HCT116 (cell line): Measurements from ENCODE around the gene ADPRHL1. TPM values are rescaled to one million over a fixed set of nuclear protein-coding genes. Genes with fewer than 3 reads are reported as not detected.

ENCODE experiments used
- ATAC-seq: fragments of 200-7000 bp; cut with Tn5 transposase; 2 replicates; pipeline ENCODE4 v1.9.1; 2020; ENCODE audit warnings: mild to moderate bottlenecking, moderate library complexity
- BruUV-seq: library from RNA; stranded (reverse); fragments of 400-500 nt; replicated peaks from 2 replicates; lab custom pipeline; 2021; lab: Mats Ljungman, UMichigan
- CTCF ChIA-PET: fragments of 300-600 bp; sonication (Branson Sonifier 250); formaldehyde crosslinking; loops from one replicate; lab custom pipeline; 2021; ENCODE audit warnings: antibody characterized with exemption; lab: Charles Lee
- POLR2A ChIA-PET: fragments of 300-600, 350-600 bp; sonication (Branson Sonifier 250); formaldehyde crosslinking; loops from one replicate; lab custom pipeline; 2021; ENCODE audit warnings: antibody characterized with exemption; lab: Charles Lee
- RAD21 ChIA-PET, 2 experiments: fragments of 300-600 bp; sonication (Branson Sonifier 250); formaldehyde crosslinking; loops; one replicate each; lab custom pipeline; 2023; ENCODE audit warnings: low total read pairs in 2 of 2; ENCODE audit not compliant: uncharacterized antibody in 2 of 2, unreplicated experiment in 2 of 2, low non-redundant PET in 1 of 2; lab: Charles Lee
- DNase-seq: peaks from one replicate; pipeline ENCODE4 v3.0.0-alpha.2; 2010; ENCODE audit warnings: low read depth, low spot score
- H2AFZ ChIP-seq: fragments of 200-600 bp; shearing (Covaris generic), sonication (generic); 2 replicates; pipeline ENCODE4 v1.6.1; 2017; ENCODE audit warnings: low read depth, mixed run types, mixed read lengths, antibody characterized with exemption, low read length; ENCODE audit not compliant: poor library complexity, severe bottlenecking
- H3K27ac ChIP-seq: 2 replicates; pipeline ENCODE4 v1.5.1; 2012; ENCODE audit warnings: low read depth, low read length
- H3K27me3 ChIP-seq: fragments of 200-600 bp; sonication (generic); 2 replicates; pipeline ENCODE4 v1.6.1; 2016; ENCODE audit warnings: mixed run types, low read length, mixed read lengths; ENCODE audit not compliant: insufficient read depth
- H3K36me3 ChIP-seq, 2 experiments: fragments of 200-500 bp in 1 of 2; fragments of 200-600 bp in 1 of 2; sonication (Bioruptor generic) in 1 of 2; sonication (generic) in 1 of 2; 2 replicates each; pipeline versions ENCODE4 v1.5.1 to v1.6.1; 2014 to 2016; ENCODE audit warnings: low read length in 2 of 2, inconsistent platforms in 1 of 2, mixed read lengths in 1 of 2, mixed run types in 1 of 2; ENCODE audit not compliant: insufficient read depth in 2 of 2, control insufficient read depth in 1 of 2
- H3K4me1 ChIP-seq, 2 experiments: fragments of 200-600 bp in 1 of 2; sonication (generic) in 1 of 2; 2 replicates each; pipeline versions ENCODE4 v1.5.1 to v1.6.1; 2012 to 2017; ENCODE audit warnings: low read length in 2 of 2, inconsistent platforms in 1 of 2, mild to moderate bottlenecking in 1 of 2, mixed read lengths in 1 of 2, mixed run types in 1 of 2, moderate library complexity in 1 of 2; ENCODE audit not compliant: insufficient read depth in 2 of 2, control insufficient read depth in 1 of 2
- H3K4me2 ChIP-seq: fragments of 200-600 bp; sonication (generic); 2 replicates; pipeline ENCODE4 v1.6.1; 2017; ENCODE audit warnings: mixed run types, low read length, mixed read lengths
- H3K4me3 ChIP-seq, 2 experiments: fragments of 200-600 bp in 1 of 2; sonication (generic) in 1 of 2; replicated peaks in 1 of 2; 2 replicates each; pipeline ENCODE4 v1.5.1; 2011 to 2016; ENCODE audit warnings: low read length in 2 of 2, control low read depth in 1 of 2, low read depth in 1 of 2, mild to moderate bottlenecking in 1 of 2, mixed read lengths in 1 of 2, mixed run types in 1 of 2
- H3K79me2 ChIP-seq: fragments of 200-600 bp; sonication (generic); 2 replicates; pipeline ENCODE4 v1.6.1; 2017; ENCODE audit warnings: mild to moderate bottlenecking, mixed run types, low read length, moderate library complexity, mixed read lengths; ENCODE audit not compliant: insufficient read depth
- H3K9ac ChIP-seq: fragments of 200-600 bp; sonication (generic); 2 replicates; pipeline ENCODE4 v1.6.1; 2016; ENCODE audit warnings: low read length, mixed read lengths
- H3K9me2 ChIP-seq: fragments of 200-600 bp; sonication (generic), shearing (Covaris generic); 2 replicates; pipeline ENCODE4 v1.6.1; 2017; ENCODE audit warnings: mixed run types, mild to moderate bottlenecking, moderate library complexity; ENCODE audit not compliant: insufficient read depth
- H3K9me3 ChIP-seq, 2 experiments: fragments of 200-500 bp in 1 of 2; fragments of 200-600 bp in 1 of 2; sonication (Bioruptor generic) in 1 of 2; sonication (generic) in 1 of 2; 2 replicates each; pipeline ENCODE4 v1.6.1; 2014 to 2017; ENCODE audit warnings: low read length in 2 of 2, mixed read lengths in 2 of 2, inconsistent platforms in 1 of 2, low read depth in 1 of 2, mild to moderate bottlenecking in 1 of 2, mixed run types in 1 of 2, moderate library complexity in 1 of 2; ENCODE audit not compliant: control insufficient read depth in 1 of 2, insufficient read depth in 1 of 2
- H4K20me1 ChIP-seq: fragments of 200-600 bp; sonication (generic), shearing (Covaris generic); 2 replicates; pipeline ENCODE4 v1.6.1; 2017; ENCODE audit warnings: mixed run types, mild to moderate bottlenecking, moderate library complexity; ENCODE audit not compliant: insufficient read depth
- EZH2phosphoT487 ChIP-seq: fragments of 200-600 bp; IDR thresholded peaks from 2 replicates; pipeline ENCODE4 v1.6.1; 2018; ENCODE audit warnings: antibody characterized with exemption, borderline replicate concordance
- JUND ChIP-seq: IDR thresholded peaks from 2 replicates; pipeline ENCODE4 v1.6.1; 2012
- RAD21 ChIP-seq: IDR thresholded peaks from 2 replicates; pipeline ENCODE4 v1.6.1; 2012; ENCODE audit warnings: low read depth, mild to moderate bottlenecking
- SIN3A ChIP-seq: IDR thresholded peaks from 2 replicates; pipeline ENCODE4 v1.6.1; 2012; ENCODE audit warnings: low read depth
- SRF ChIP-seq: IDR thresholded peaks from 2 replicates; pipeline ENCODE4 v1.6.1; 2012; ENCODE audit warnings: low read depth
- YY1 ChIP-seq: IDR thresholded peaks from 2 replicates; pipeline ENCODE4 v1.6.1; 2011; ENCODE audit warnings: low read length, low read depth, moderate library complexity, mild to moderate bottlenecking; ENCODE audit not compliant: insufficient replicate concordance; ENCODE audit errors: extremely low read depth
- intact Hi-C: fragments of 100-400 bp; cut with micrococcal nuclease; formaldehyde crosslinking; loops from 2 replicates; pipeline ENCODE4 v1.10.0; 2022
- total RNA-seq: library from RNA; stranded (reverse); gene quantifications from one replicate; pipeline ENCODE4 v1.2.1, GENCODE V29; 2021; ENCODE audit not compliant: unreplicated experiment
- TF ChIP-seq, protein P1 (sequence below): IDR thresholded peaks from 2 replicates; pipeline ENCODE4 v1.6.1; 2012
- TF ChIP-seq, protein P2 (sequence below): IDR thresholded peaks from 2 replicates; pipeline ENCODE4 v1.6.1; 2012
- TF ChIP-seq, protein P3 (sequence below): IDR thresholded peaks from 2 replicates; pipeline ENCODE4 v1.6.1; 2012; ENCODE audit warnings: low read depth

The ADPRHL1 gene
- total RNA-seq, 1 experiment from 2014 or later: 12.6 TPM

DNA sequence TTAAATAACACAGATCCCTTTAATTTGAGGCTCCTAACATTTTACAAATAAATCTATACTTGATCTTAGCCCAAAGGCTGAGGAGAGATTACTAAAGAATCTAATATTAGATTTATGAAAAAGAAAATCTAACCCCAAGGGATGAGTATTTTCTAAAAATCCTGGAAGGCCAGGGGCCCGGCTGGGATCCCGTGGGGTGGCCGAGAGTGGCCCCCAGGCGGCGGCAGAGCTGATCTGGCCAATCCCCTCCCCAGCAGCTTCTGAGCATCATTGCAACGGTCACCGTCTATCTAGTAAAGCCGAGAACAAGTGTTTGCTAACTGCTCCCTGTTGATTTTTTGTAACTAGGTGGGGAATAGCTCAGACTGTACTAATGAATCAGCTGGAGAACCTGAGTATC is 37.5 kb downstream of the ADPRHL1 start:
- intact Hi-C loops: no loop called here
- RAD21 ChIA-PET: no interaction called here
- Histone ChIP-seq H2AFZ (no peak overlapping the region), H3K27ac (no peak overlapping the region), H3K4me2 (no peak overlapping the region), H3K9me3 (no peaks in the 10 kb centered on the region), H3K79me2 (no peaks in the 10 kb centered on the region), H3K4me3 (no peak overlapping the region), H3K9me2 (no peaks in the 10 kb centered on the region), H3K36me3 (no peaks in the 10 kb centered on the region), H4K20me1 (no peaks in the 10 kb centered on the region), H3K9ac (no peak overlapping the region), H3K27me3 (no peaks in the 10 kb centered on the region; the same call in 1 of the 2 replicates), H3K4me1 (peaks cover 11 to 12% of the 10 kb centered on the region in 2 experiments)
- CTCF ChIA-PET: no interaction called here
- no peak for ATAC-seq
- no TSS peak for BruUV-seq
- POLR2A ChIA-PET: no interaction called here
- no peak for TF ChIP-seq RAD21
- TF ChIP-seq, protein P1, sequence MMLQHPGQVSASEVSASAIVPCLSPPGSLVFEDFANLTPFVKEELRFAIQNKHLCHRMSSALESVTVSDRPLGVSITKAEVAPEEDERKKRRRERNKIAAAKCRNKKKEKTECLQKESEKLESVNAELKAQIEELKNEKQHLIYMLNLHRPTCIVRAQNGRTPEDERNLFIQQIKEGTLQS: no peak
- TF ChIP-seq, protein P2, sequence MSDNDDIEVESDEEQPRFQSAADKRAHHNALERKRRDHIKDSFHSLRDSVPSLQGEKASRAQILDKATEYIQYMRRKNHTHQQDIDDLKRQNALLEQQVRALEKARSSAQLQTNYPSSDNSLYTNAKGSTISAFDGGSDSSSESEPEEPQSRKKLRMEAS: no peak
- no peak for TF ChIP-seq SIN3A
- no peak for TF ChIP-seq JUND
- no peak for TF ChIP-seq YY1
- no peak for TF ChIP-seq SRF
- no peak for TF ChIP-seq EZH2phosphoT487
- TF ChIP-seq, protein P3, sequence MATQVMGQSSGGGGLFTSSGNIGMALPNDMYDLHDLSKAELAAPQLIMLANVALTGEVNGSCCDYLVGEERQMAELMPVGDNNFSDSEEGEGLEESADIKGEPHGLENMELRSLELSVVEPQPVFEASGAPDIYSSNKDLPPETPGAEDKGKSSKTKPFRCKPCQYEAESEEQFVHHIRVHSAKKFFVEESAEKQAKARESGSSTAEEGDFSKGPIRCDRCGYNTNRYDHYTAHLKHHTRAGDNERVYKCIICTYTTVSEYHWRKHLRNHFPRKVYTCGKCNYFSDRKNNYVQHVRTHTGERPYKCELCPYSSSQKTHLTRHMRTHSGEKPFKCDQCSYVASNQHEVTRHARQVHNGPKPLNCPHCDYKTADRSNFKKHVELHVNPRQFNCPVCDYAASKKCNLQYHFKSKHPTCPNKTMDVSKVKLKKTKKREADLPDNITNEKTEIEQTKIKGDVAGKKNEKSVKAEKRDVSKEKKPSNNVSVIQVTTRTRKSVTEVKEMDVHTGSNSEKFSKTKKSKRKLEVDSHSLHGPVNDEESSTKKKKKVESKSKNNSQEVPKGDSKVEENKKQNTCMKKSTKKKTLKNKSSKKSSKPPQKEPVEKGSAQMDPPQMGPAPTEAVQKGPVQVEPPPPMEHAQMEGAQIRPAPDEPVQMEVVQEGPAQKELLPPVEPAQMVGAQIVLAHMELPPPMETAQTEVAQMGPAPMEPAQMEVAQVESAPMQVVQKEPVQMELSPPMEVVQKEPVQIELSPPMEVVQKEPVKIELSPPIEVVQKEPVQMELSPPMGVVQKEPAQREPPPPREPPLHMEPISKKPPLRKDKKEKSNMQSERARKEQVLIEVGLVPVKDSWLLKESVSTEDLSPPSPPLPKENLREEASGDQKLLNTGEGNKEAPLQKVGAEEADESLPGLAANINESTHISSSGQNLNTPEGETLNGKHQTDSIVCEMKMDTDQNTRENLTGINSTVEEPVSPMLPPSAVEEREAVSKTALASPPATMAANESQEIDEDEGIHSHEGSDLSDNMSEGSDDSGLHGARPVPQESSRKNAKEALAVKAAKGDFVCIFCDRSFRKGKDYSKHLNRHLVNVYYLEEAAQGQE: no peak
- no peak for DNase-seq
